GM04504 (cell line): Measurements from ENCODE around the gene GGCT.
"Not testable (repeated sequence)": the region's sequence is repeated elsewhere in the genome, so short reads cannot be mapped to it uniquely, and the experiment has no call there.

Source experiments
- DNase-seq: peaks from one replicate; pipeline ENCODE4 v3.0.0-alpha.2; 2012; ENCODE audit warnings: low read depth

Gene GGCT

DNA sequence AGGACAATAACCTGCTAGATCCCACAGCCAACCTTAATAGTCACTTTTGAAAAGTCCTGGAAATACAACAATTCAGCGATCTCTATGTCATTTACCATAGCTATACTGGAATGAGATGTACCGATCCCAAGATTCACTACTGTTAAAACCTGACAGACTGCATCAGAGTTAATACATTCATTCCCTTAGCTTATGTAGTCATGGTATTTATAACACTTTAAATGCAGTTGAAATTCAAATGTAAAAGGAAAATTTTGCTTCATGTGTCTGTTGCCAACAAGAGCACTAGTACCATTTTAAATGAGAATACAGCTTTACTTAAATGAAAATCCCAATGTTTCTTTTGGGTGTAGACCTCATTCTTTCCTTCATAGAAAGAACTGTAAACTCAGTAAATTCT lies 11.1 kb upstream of the GGCT start:
- DNase-seq, result no peak

DNA sequence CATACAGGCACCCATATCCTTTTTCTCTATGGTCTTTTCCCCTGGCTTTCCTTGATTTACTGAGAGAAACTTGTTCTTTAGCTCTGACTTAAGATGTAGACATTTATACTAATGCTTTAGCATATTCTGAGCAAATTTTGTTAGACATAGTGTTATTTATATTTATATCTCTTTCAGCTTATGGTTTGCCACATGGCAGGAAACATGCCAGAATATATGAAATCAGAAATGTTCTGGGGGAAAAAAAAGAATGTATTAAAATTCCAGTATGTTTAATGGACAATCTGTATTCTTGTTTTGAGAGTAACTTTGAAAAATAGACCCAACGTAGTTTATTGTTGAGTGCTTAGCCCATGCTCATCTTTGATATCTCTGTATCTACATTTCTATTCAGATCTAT lies 10.1 kb upstream of the GGCT start:
- DNase-seq, result no peak

DNA sequence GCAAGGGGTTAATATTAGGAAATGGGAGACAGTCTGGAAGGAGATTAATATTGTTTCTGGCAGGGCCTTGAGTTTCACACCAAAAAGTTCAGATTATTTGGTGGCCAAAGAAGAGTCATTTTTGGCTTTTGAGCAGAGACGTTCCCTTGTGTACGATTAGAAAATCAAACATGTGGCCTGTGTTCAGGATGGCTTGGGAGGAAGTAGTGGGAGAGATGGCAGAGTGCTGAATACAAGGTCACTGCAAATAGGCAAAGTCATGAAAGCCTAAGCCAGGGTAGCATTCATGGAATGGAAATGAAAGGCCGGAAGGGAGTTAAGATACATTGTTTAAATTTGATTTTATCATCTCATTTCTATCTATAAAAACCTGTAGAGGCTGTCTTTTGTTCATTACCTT lies 9.5 kb upstream of the GGCT start:
- no peak for DNase-seq

DNA sequence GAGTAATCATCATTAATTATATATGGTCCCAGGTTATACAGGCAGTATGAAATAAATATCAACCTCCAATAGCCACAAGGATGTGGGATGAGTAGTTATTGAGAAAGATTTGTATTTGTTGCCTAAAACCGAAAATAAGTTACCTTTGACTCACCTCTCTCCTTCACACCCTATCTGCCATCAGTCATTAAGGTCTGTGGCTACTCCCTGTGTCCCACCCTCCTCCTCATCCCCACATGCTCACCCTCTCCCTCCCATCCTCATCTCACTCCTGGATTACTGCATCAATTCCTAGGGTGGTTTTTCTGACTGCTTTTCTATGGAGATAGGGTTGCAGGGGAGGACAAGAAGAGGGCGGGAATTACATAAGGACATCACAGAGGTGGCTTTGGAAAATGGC lies 9.1 kb upstream of the GGCT start:
- no peak for DNase-seq

DNA sequence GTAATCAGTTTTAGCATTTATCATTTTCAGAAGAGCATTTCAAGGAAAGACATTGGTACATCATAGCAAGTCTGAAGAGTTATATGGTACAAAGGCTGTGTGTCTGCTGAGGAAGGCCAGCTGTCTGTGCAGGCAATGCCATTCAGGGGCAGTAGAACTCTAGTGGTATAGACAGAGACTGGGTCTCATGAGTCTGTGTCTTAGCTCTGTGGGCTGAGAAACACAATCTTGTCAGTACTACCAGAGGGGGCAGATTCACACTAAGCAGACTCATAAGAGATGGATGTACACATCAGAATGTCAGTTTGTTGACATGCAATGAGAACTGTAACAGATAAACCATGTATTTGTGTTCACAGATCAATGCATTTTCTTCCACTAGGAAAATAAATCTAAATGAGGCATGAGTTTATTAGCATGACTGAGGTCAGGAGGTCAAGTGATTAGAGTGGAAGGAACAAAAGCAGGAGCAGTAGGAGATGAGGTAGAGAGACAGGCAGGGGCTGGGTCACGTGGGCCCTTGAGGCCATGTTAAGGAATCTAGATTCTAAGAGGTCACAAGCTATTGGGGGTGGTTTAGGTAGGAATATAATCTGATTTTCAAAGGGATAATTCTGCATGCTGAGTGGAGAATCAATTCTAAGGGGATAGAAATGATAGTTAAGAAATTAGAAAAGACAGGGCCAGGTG lies 7.5 kb upstream of the GGCT start:
- no peak for DNase-seq

DNA sequence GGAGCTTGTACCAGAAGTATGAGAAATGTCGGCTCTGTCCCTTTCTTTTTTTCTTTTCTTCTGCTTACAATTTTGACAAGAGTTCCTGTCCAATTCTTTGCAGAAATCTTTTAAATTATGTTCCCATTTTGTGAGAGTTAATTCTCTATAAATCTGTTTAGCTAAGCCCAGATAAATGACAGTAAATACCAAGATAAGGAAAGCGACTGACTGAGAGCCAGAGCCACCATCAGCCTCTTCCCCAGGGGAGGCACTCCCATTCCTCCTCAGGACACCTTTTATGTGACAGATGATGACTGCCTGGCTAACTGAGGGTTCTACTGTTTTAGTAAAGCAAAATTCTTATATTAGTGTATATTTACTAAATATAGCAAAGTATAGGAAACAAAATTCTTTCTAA lies 6.9 kb upstream of the GGCT start:
- no peak for DNase-seq

DNA sequence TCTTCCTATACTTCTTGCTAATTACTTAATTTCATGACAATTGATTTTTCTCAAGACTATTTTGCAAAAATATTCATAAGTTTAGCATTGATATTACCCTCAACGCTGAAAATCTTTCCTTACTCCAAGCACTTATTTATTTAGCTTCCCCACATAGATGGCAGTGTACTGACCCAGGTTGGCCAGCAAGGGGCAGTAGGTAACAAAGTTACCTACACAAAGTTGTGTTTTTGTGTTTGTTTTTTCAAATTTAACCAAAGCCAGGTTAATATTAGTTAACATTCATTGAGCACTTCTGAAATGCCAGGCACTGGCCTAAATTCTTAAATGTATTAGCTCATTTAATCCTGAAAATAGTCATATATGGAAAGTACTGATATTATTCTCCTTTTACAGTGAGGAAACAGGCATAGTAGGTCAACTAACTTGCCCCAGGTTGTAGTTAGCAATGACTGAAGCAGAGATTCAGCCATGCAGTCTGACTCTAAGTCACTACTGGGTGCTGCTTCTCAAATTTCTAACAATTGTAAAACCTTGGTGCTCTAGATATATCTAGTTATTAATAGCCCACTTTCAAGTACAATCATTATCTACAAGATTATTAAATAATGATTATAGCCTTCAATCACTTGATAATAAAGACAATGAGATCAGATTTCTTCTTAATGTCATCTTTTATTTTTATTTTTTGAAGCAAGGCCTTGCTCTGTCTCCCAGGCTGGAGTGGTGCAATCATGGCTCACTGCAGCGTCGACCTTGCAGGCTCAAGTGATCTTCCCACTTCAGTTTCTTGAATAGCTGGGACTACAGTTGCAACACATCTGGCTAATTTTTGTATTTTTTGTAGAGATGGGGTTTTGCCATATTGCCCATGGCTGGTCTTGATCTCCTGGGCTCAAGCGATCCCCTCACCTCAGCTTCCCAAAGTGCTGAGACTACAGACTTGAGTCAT lies 5.8 kb upstream of the GGCT start:
- DNase-seq, result no peak

DNA sequence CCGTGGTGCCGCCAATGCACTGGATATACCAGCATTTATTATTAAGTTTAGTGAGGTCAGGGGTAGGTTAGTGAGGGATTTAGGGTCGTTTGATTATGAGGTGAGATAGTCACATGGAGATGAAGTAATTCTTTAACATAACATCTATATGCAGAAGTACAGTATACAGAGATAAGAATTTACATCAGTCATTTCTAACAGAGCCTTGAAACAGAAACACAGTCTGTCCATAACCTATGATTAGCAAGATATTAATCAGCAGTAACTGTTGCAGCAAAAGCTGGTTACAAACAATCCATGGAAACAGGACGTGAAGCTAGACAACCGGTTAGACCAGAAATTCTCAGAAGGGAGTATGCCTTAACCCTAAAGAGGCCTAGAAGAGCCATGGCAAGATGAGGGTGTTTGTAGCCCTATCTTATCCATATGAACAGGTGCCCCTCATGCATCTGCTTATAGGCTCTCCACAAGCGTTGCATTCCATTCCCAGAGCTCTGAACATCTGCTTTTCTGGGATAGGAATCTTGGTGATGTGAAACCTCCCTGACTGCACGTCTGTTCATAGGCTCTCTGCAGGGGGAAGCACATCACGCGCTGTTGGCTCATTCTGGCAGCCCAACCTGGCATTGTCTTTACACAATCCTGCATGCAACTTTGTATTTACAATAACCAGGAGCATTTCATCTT lies 4.7 kb upstream of the GGCT start:
- not testable (repeated sequence) for DNase-seq

DNA sequence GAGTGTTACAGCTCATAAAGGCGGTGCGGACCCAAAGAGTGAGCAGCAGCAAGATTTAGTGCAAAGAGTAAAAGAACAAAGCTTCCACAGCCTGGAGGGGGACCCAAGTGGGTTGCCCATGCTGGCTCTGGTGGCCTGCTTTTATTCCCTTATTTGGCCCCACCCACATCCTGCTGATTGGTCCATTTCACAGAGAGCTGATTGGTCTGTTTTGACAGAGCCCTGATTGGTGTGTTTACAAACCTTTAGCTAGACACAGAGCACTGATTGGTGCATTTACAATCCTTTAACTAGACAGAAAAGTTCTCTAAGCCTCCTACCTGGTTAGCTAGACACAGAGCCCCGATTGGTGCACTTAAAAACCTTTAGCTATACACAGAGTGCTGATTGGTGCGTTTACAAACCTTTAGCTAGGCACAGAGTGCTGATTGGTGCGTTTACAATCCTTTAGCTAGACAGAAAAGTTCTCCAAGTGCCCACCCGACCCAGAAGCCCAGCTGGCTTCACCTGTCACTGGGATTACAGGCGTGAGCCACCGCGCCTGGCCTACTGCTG lies 2.8 kb upstream of the GGCT start:
- not testable (repeated sequence) for DNase-seq

DNA sequence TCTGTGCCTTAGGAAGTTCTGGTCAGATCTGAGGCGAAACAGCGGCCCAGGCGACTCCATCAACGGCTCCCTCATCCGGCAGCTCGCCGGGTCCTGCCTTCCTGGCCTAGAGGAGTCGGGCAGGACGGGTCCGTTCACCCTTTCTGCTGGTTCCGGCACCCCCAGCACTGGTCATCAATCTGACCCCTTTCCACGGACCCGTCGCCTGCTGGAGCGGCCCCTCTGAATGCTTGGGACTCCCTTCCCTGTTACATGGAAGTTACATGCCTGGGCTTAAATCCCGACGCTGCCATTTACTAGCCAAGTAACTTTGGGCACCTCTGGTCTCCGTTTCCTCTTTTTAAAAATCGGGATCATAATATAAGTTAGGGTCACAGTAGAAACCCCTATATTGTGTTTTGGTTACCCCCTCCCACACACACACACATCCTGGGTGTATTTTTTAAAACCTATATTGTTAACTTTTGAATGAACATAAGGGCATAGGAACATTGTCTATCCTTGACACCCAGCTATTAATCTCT lies 607 bp upstream of the GGCT start:
- DNase-seq, result no peak

DNA sequence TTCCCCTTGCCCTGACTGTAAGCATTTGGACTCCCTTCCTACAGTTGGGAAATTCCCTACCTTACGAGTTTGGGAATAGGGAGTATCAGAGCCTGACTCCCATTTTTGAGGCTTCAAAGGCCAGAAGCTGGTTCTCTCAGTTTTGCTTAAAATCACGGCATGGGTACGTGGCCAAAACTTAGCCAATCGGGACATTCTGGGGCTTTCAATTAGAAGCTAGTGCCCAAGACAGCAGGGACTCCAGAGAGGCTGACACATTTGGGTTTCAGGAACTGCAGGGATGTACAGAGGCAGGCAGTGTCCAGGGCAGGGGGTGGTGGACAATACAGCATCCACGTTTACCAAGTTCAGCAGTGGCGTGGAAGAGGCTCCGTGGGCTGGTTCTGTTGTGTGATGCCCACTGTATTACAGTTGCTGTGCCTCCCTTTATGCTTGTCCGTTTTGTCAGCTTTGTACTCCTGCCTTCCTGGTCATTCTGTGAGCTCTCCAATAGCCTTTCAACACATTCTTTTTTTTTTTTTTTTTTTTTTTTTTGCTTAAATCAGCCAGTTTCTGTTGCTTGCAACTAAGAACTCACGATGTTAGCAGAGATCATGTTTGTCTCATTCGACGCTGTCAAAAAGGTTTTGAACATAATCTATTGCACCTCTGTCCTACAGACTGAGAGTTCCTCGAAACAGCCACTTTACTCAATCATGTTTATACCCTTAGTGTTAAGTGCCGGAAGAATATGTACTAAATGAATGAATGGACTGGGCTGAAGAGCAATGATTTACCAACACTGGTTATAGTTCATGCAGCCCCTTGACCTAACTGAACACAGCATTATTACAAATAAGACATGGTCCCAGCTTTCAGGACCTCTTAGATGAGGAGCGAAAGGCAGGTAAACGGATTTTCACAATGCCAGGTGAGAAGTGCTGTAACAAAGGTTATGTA lies 1.1 kb downstream of the GGCT start:
- DNase-seq, result no peak

DNA sequence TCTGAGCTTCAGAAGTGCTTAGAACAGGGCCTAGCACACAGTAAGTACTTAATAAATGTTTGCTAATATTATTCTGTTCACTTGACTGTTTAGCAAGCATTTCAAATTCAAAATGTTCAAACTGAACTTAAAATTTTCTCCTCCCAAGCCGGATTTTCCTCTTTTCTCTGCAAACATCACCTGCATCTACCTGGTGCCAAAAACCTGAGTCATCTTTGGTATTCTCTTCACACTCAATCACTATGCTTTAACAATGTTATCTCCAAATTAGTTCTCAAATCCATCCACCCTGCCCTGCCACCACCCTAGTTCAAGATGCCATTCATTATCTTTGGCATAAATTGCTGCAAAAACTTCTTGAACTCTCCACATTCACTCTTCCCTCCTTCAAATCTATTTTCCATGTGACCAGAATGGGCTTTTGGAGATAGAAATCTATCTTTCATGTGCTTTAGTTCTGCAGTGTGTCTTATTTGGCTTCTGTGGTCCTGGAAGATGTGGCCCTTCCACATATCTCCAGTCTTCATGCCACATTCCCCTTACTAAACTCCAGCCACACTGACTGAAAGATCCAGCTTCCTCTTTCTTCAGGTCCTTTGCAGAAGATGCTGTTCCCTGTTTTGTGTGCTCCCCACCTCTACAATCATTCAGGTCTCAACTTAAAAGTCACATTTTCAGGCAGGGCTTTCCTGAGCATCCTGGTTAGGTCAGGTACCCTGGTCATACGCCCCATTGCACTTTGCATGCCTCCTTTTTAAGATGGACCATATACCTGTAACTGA lies 2.0 kb downstream of the GGCT start:
- no peak for DNase-seq

DNA sequence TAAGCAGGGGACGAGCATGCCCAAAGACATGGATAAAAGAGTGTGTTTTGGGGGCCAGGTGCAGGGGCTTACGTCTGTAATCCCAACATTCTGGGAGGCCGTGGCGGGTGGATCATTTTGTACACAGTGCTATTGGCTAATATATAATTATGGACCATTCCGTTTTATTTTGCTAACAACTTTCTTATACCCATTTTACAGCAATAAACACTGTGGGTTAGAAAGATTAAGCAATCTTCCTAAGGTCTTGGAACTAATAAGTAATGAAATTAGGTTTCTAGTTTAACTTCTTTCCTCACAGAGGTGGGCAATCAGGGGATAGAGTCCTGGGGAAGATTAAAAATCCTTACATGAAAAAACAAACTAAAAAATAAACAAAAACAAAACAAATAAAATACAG lies 3.4 kb downstream of the GGCT start:
- DNase-seq, result no peak

DNA sequence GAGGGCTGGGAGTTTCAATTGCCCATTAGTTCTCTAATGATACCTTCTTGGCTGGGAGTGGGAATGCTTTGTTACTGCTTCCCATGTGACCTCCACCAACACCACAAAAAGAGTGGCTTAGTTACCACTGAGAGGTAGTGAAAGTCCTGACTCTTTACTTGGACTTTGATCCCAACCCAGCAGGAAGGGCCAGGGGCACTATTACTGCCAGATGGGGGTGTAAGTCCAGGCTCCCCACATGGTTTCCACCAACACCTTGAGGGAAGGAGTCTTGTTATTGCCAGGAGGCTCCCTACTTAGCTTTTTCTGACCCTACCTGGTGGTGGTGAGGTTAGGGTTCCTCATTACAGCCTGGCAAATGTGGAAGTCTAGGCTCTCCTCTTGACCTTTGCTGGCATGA lies 11.4 kb downstream of the GGCT start:
- DNase-seq, result no peak

DNA sequence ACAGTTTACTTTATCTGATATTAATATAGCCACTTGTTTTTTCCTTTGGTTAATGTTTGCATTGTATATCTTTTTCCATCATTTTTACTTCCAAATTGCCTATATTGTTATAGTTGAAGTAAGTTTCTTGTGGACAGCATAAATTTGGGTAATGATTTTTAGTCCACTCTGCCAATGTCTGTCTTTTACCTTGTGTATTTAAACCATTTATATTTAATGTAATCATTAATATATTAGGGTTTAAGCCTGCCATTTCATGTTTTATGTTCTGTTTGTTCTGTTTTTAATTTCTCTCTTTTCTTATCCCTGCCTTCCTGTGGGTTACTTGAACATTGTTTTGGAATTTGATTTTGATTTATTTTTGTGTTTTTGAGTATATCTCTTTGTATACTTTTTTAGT lies 13.2 kb downstream of the GGCT start:
- DNase-seq, result no peak

DNA sequence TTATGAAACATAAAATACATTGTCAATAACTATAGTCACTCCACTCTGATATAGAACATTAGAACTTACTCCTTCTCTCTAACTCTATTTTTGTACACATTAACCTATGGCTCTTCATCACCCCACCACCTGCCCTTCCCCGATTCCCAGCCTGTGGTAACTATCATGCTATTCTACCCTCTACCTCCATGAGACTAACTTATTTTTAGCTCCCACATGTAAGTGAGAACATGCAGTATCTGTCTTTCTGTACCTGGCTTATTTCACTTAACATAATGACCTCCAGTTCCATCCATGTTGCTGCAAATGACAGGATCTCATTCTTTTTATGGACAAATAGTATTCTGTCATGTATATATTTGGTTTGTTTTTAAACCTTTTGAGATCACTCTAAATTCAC lies 17.3 kb downstream of the GGCT start:
- no peak for DNase-seq

DNA sequence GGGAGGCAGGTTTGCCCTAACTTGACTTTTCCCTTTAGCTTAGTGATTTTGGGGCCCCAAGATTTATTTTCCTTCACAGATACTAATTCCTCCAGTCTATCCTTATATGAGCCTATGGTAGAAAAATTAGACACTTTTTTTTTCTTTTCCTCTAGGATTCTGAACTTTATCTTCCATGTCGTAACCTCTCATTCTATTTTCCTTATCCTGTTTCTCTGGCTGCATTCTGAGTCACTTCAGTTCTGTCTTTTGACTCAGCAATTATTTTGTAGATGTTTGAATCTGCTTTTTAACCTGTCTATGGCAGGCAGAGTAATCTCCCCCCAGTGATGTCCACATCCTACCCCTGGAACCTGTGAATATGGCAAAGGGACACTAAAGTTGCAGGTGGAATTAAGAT lies 19.0 kb downstream of the GGCT start:
- DNase-seq, result no peak

DNA sequence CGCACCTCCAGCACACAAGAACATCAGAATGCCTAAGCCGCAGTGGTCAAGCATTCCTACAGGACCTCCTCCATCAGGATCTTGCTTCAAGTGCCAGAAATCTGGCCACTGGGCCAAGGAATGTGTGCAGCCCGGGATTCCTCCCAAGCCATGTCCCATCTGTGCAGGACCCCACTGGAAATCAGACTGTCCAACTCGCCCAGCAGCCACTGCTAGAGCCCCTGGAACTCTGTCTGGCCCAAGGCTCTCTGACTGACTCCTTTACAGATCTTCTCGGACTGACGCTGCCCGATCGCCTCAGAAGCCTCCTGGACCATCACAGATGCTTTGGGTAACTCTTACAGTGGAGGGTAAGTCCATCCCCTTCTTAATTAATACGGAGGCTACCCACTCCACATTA lies 23.2 kb downstream of the GGCT start:
- not testable (repeated sequence) for DNase-seq

DNA sequence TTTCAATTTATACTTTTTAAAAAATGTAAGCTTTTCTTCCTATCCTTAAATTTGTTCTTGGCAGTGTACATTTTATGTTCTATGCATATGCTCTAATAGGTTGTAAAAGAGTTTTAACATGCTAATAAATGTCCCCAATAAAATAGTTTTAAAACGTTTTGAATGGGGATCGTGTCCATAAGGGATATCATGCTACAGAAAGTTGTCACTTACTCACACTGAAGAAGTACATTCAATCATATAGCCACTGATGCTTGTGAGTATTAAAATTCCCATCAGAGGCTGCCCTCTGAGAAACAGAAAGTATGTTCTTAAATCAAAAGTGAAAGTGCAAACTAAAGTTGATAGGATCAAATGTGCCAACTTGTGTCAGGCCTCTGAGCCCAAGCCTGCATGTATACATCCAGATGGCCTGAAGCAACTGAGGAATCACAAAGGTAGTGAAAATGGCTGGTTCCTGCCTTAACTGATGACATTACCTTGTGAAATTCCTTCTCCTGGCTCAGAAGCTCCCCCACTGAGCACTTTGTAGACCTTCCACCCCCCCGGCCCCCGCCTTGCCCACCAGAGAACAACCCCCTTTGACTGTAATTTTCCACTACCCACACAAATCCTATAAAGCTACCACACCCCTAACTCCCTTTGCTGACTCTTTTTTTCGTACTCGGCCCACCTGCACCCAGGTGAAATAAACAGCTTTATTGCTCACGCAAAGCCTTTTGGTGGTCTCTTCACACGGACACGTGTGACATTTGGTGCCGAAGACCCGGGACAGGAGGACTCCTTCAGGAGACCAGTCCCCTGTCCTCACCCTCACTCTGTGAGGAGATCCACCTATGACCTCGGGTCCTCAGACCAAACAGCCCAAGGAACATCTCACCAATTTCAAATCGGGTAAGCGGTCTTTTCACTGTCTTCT lies 25.2 kb downstream of the GGCT start:
- DNase-seq, result no peak
